Stomach (tissue), 4 donors: Measurements from ENCODE around the gene NFATC2.

Experiments used
- EP300 ChIP-seq: sonication (generic); formaldehyde crosslinking; IDR thresholded peaks from one replicate; pipeline ENCODE4 v1.6.1; 2017; ENCODE audit warnings: antibody characterized with exemption
- POLR2A ChIP-seq, 4 donors: fragments of 450-650 bp; IDR thresholded peaks; one replicate each; pipeline ENCODE4 v1.6.1; 2016; ENCODE audit warnings: antibody characterized with exemption in 4 of 4, control low read depth in 2 of 4, mild to moderate bottlenecking in 1 of 4, moderate library complexity in 1 of 4
- POLR2AphosphoS5 ChIP-seq, 3 donors: sonication (generic); formaldehyde crosslinking; IDR thresholded peaks; one replicate each; pipeline ENCODE4 v1.6.1; 2016; ENCODE audit warnings: antibody characterized with exemption in 3 of 3
- TF ChIP-seq, protein P1 (sequence below), 7 experiments: fragments of 450-650 bp in 4 of 7; fragments of 200-600 bp in 3 of 7; sonication (generic) in 3 of 7; IDR thresholded peaks; one replicate each; pipeline ENCODE4 v1.5.1; 2016 to 2019; ENCODE audit warnings: antibody characterized with exemption in 7 of 7, control low read depth in 2 of 7, mild to moderate bottlenecking in 1 of 7

GRCh38 chr20:51423810-51424209 lies 118.7 kb downstream of the NFATC2 start:
- TF ChIP-seq EP300 (no peak), POLR2AphosphoS5 (IDR thresholded peaks at IDR 0.05) (no peak), POLR2A (IDR thresholded peaks at IDR 0.05) (no peak)
- TF ChIP-seq, protein P1, sequence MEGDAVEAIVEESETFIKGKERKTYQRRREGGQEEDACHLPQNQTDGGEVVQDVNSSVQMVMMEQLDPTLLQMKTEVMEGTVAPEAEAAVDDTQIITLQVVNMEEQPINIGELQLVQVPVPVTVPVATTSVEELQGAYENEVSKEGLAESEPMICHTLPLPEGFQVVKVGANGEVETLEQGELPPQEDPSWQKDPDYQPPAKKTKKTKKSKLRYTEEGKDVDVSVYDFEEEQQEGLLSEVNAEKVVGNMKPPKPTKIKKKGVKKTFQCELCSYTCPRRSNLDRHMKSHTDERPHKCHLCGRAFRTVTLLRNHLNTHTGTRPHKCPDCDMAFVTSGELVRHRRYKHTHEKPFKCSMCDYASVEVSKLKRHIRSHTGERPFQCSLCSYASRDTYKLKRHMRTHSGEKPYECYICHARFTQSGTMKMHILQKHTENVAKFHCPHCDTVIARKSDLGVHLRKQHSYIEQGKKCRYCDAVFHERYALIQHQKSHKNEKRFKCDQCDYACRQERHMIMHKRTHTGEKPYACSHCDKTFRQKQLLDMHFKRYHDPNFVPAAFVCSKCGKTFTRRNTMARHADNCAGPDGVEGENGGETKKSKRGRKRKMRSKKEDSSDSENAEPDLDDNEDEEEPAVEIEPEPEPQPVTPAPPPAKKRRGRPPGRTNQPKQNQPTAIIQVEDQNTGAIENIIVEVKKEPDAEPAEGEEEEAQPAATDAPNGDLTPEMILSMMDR (IDR thresholded peaks at IDR 0.05) = no peak
